ENCODE measurements around the gene SIVA1. TPM values are rescaled to one million over a fixed set of nuclear protein-coding genes. Genes with fewer than 3 reads are reported as not detected.

The SIVA1 gene
- polyA plus RNA-seq, 1 of the 3 experiments (the other 2 are of a cell fraction): 137 TPM

GRCh38 chr14:104802394-104803184 is 49.6 kb downstream of the SIVA1 start:
- Histone ChIP-seq H3K36me3 (replicated peaks in 1 of 2; ENCODE audit: control insufficient read depth in 1 of 2, insufficient read depth in 2 of 2, low read length in 1 of 2) (no peaks in the 10 kb centered on the region), H2AFZ (ENCODE audit: low read depth) (no peak overlapping the region), H3K4me1 (ENCODE audit: control insufficient read depth in 1 of 2, insufficient read depth in 2 of 2, low read depth in 1 of 2, low read length in 1 of 2) (peaks cover 23 to 37% of the 10 kb centered on the region in 2 experiments; a peak in 3 of 4 replicates), H3K27me3 (ENCODE audit: insufficient read depth) (no peaks in the 10 kb centered on the region), H3K9ac (no peak overlapping the region), H3K4me2 (no peak overlapping the region), H3F3A (replicated peaks; ENCODE audit: insufficient read depth) (peaks cover 22% of the 10 kb centered on the region), H4K20me1 (ENCODE audit: insufficient read depth) (no peaks in the 10 kb centered on the region), H3K27ac (ENCODE audit: low read depth in 2 of 2, low read length in 1 of 2) (no peak overlapping the region), H3K4me3 (ENCODE audit: low read depth in 2 of 2, low read length in 1 of 2) (no peak overlapping the region), H3K9me3 (no peaks in the 10 kb centered on the region), H3K9me2 (no peaks in the 10 kb centered on the region), H3K79me2 (ENCODE audit: insufficient read depth) (no peaks in the 10 kb centered on the region)
- peak; percentile 49 for DNase-seq
- WGBS (ENCODE audit: low lambda C conversion rate): 95% methylated on average over 19 of the region's 20 CpGs
- no peak for TF ChIP-seq EP300 (IDR thresholded peaks at IDR 0.05; ENCODE audit: borderline replicate concordance in 1 of 2, low read depth in 1 of 2, low read length in 1 of 2)
- TF ChIP-seq USF1 (IDR thresholded peaks at IDR 0.05; ENCODE audit: borderline replicate concordance, low read depth): no peak
- no peak for TF ChIP-seq MXI1 (IDR thresholded peaks at IDR 0.05; ENCODE audit: low read depth, low read length)
- no peak for TF ChIP-seq GABPA (IDR thresholded peaks at IDR 0.05; ENCODE audit: low read depth)
- no peak for TF ChIP-seq YY1 (IDR thresholded peaks at IDR 0.05; ENCODE audit: low read depth)
- TF ChIP-seq USF2 (IDR thresholded peaks at IDR 0.05; ENCODE audit: borderline replicate concordance, low read depth, low read length): no peak
- TF ChIP-seq SMC3 (IDR thresholded peaks at IDR 0.05; ENCODE audit: low read depth, low read length): no peak
- TF ChIP-seq FOXJ3 (CRISPR knock-in tag; IDR thresholded peaks at IDR 0.05): no peak
- no peak for TF ChIP-seq ELF1 (IDR thresholded peaks at IDR 0.05)
- no peak for TF ChIP-seq TAF1 (IDR thresholded peaks at IDR 0.05; ENCODE audit: borderline replicate concordance, low read depth, low read length)
- ChIA-PET POLR2A (no interaction called here), CTCF (interaction anchor here (1.2 to 5.2 kb wide), 2 partner anchors 23 to 79 kb away, joined by 3 to 26 read pairs; no protein-coding TSS in a partner anchor)

- Histone ChIP-seq H3K9ac (no peak overlapping the region), H3K36me3 (replicated peaks in 1 of 2; ENCODE audit: control insufficient read depth in 1 of 2, insufficient read depth in 2 of 2, low read length in 1 of 2) (no peaks in the 10 kb centered on the region), H3K9me2 (no peaks in the 10 kb centered on the region), H3K27ac (ENCODE audit: low read depth in 2 of 2, low read length in 1 of 2) (no peak overlapping the region; a peak in 1 of 4 replicates), H3K79me2 (ENCODE audit: insufficient read depth) (no peaks in the 10 kb centered on the region), H2AFZ (ENCODE audit: low read depth) (no peak overlapping the region), H3K4me1 (ENCODE audit: control insufficient read depth in 1 of 2, insufficient read depth in 2 of 2, low read depth in 1 of 2, low read length in 1 of 2) (peaks cover 23 to 31% of the 10 kb centered on the region in 2 experiments; a peak in 3 of 4 replicates), H3K9me3 (no peaks in the 10 kb centered on the region), H3K27me3 (ENCODE audit: insufficient read depth) (no peaks in the 10 kb centered on the region), H3K4me3 (ENCODE audit: low read depth in 2 of 2, low read length in 1 of 2) (no peak overlapping the region), H3K4me2 (no peak overlapping the region), H3F3A (replicated peaks; ENCODE audit: insufficient read depth) (peaks cover 21% of the 10 kb centered on the region), H4K20me1 (ENCODE audit: insufficient read depth) (no peaks in the 10 kb centered on the region)
- POLR2A ChIA-PET: no interaction called here
- CTCF ChIA-PET: interaction anchor here (1.1 to 2.1 kb wide), 2 partner anchors 23 to 35 kb away, joined by 3 to 10 read pairs; no protein-coding TSS in a partner anchor
- 84% methylated on average over 12 of the region's 19 CpGs for WGBS (ENCODE audit: low lambda C conversion rate)
- no peak for DNase-seq
- TF ChIP-seq RFX5 (IDR thresholded peaks at IDR 0.05; ENCODE audit: low read length) (no peak), GATA2 (CRISPR knock-in tag; IDR thresholded peaks at IDR 0.05) (no peak), JUND (IDR thresholded peaks at IDR 0.05) (no peak), IRF3 (IDR thresholded peaks at IDR 0.05; ENCODE audit: low read depth, low read length) (no peak), TCF12 (IDR thresholded peaks at IDR 0.05) (peak; percentile 28; the same call in 1 of the 2 replicates)
These were observed 50.4 kb downstream of the SIVA1 start for GRCh38 chr14:104803280-104803911.
